Right lobe of liver (tissue), 4 donors: ENCODE data around the gene BICC1.

Experiments
- CTCF ChIP-seq, 4 donors: fragments of 200-600 bp in 3 of 4; fragments of 450-650 bp in 1 of 4; IDR thresholded peaks; one replicate each; pipeline versions ENCODE4 v1.5.1 to v1.8.0; 2016 to 2022; ENCODE audit warnings: antibody characterized with exemption in 4 of 4, mild to moderate bottlenecking in 2 of 4
- POLR2A ChIP-seq: fragments of 450-650 bp; IDR thresholded peaks from one replicate; pipeline ENCODE4 v1.6.1; 2017; ENCODE audit warnings: antibody characterized with exemption, mild to moderate bottlenecking
- donor health status: DM: no; HTN: no; CAD: no.
- donor health status: DM: no; HTN: no; CAD: no.
- donor health status: DM: no; HTN: yes; CAD: no.

GRCh38 chr10:58870070-58870469 is 357.4 kb downstream of the BICC1 start:
- TF ChIP-seq CTCF (IDR thresholded peaks at IDR 0.05), result no peak
- no peak for TF ChIP-seq POLR2A
